ENCODE measurements around the gene CACHD1. TPM values are rescaled to one million over a fixed set of nuclear protein-coding genes. Genes with fewer than 3 reads are reported as not detected.

The CACHD1 gene
- total and polyA plus RNA-seq, 2 donors from 2014 or later = 3.9 to 8.2 TPM

GRCh38 chr1:64516803-64517568 lies 47.1 kb downstream of the CACHD1 start:
- no peak overlapping the region for H3K9ac ChIP-seq (ENCODE audit: low read length in 3 of 3)
- TF ChIP-seq, protein P1, sequence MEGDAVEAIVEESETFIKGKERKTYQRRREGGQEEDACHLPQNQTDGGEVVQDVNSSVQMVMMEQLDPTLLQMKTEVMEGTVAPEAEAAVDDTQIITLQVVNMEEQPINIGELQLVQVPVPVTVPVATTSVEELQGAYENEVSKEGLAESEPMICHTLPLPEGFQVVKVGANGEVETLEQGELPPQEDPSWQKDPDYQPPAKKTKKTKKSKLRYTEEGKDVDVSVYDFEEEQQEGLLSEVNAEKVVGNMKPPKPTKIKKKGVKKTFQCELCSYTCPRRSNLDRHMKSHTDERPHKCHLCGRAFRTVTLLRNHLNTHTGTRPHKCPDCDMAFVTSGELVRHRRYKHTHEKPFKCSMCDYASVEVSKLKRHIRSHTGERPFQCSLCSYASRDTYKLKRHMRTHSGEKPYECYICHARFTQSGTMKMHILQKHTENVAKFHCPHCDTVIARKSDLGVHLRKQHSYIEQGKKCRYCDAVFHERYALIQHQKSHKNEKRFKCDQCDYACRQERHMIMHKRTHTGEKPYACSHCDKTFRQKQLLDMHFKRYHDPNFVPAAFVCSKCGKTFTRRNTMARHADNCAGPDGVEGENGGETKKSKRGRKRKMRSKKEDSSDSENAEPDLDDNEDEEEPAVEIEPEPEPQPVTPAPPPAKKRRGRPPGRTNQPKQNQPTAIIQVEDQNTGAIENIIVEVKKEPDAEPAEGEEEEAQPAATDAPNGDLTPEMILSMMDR (IDR thresholded peaks at IDR 0.05; ENCODE audit: borderline replicate concordance, extremely low read depth, insufficient read depth) = no peak

DNA sequence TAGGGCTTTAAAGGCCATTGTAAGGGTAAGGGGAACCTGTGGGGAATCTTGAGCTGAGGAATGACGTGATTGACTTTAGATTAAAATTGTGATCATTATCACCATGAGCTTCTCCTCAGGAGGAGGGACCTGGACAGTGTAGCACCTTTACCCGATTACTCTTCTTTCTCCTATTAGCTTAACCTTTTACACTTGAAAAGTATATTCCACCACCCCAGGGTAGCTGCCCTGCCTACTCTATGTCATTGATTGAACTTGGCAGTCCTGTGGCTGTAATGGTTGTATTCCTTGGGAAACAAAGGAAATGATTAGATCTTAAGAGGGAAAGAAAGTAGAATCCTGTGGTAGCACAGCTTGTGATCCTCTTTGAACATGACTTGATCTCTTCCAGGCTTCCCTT lies 47.7 kb downstream of the CACHD1 start:
- TF ChIP-seq, protein P1 (IDR thresholded peaks at IDR 0.05; ENCODE audit: borderline replicate concordance, extremely low read depth, insufficient read depth) = no peak
- no peaks in the 10 kb centered on the region for H3K27me3 ChIP-seq (ENCODE audit: control insufficient read depth, insufficient read depth, low read length)

More at GRCh38 chr1:64516803-64517568, 47.1 kb downstream of the CACHD1 start:
- Histone ChIP-seq H3K27me3 (ENCODE audit: control insufficient read depth, insufficient read depth, low read length) (no peaks in the 10 kb centered on the region), H3K9me3 (ENCODE audit: control insufficient read depth in 2 of 3, insufficient read depth in 1 of 3, low read length in 3 of 3) (no peaks in the 10 kb centered on the region), H3K4me3 (ENCODE audit: low read length in 3 of 3) (no peak overlapping the region), H3K4me1 (ENCODE audit: control insufficient read depth in 2 of 3, insufficient read depth in 2 of 3, low read depth in 1 of 3, low read length in 3 of 3) (peaks cover 15 to 33% (median 20%) of the 10 kb centered on the region in 3 donors), H3K36me3 (ENCODE audit: control insufficient read depth in 2 of 3, insufficient read depth in 3 of 3, low read length in 3 of 3) (no peaks in the 10 kb centered on the region), H3K27ac (ENCODE audit: low read depth in 2 of 2, low read length in 2 of 2) (no peak overlapping the region)
- FAIRE-seq (no peak), DNase-seq (no peak)
- intact Hi-C loops (cut with DNase I) = no loop called here

DNA sequence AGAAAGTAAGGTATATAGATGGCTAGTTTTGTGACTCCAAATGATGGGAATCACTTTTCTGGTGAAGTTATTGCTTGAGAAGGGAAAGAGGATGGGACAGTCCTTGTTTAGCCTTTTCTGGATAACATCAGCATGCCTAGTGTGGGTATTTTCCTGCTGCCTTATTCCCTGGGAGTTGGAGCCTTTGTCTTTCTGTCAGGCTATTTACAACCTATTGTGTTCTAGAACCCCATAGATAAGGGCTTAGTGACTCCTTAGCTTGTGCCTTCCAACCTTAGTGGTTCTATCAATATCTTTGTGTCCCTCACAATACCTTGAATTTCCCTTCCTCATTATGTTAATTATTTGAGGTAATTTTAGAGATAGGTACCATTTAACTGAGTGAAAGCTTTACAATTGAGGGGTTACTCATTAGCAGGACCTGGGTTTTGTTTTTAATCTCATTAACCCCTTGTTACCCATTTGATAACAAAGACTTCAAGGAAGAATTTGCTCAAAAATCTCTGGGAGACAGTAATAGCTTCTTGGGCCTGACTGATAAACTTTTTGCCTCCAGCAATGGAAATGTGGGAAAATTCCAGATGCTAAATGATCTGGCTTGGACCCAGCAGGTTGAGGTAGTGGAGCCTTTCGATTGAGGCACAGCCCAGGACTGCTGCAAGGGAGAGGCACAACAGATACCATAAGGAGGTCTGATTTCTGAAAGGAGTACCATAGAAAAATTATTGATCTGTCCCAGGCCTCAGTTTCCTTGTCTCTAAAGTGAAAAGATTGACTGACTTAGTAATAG lies 49.0 kb downstream of the CACHD1 start:
- no peak overlapping the region for H3K9ac ChIP-seq (ENCODE audit: low read length in 3 of 3)
- H3K27ac ChIP-seq (ENCODE audit: low read depth in 2 of 2, low read length in 2 of 2) = no peak overlapping the region
- H3K4me1 ChIP-seq (ENCODE audit: control insufficient read depth in 2 of 3, insufficient read depth in 2 of 3, low read depth in 1 of 3, low read length in 3 of 3) = peaks cover 15 to 28% (median 20%) of the 10 kb centered on the region in 3 donors
- TF ChIP-seq, protein P1 (IDR thresholded peaks at IDR 0.05; ENCODE audit: borderline replicate concordance, extremely low read depth, insufficient read depth) = no peak
- intact Hi-C loops (cut with DNase I) = no loop called here
- H3K4me3 ChIP-seq (ENCODE audit: low read length in 3 of 3) = no peak overlapping the region
- no peaks in the 10 kb centered on the region for H3K9me3 ChIP-seq (ENCODE audit: control insufficient read depth in 2 of 3, insufficient read depth in 1 of 3, low read length in 3 of 3)
- no peaks in the 10 kb centered on the region for H3K36me3 ChIP-seq (ENCODE audit: control insufficient read depth in 2 of 3, insufficient read depth in 3 of 3, low read length in 3 of 3)
- DNase-seq = no peak
- no peaks in the 10 kb centered on the region for H3K27me3 ChIP-seq (ENCODE audit: control insufficient read depth, insufficient read depth, low read length)
- FAIRE-seq = no peak

More for the DNA sequence above, 47.7 kb downstream of the CACHD1 start:
- Histone ChIP-seq H3K4me3 (ENCODE audit: low read length in 3 of 3) (no peak overlapping the region), H3K27ac (ENCODE audit: low read depth in 2 of 2, low read length in 2 of 2) (no peak overlapping the region), H3K36me3 (ENCODE audit: control insufficient read depth in 2 of 3, insufficient read depth in 3 of 3, low read length in 3 of 3) (no peaks in the 10 kb centered on the region), H3K9me3 (ENCODE audit: control insufficient read depth in 2 of 3, insufficient read depth in 1 of 3, low read length in 3 of 3) (no peaks in the 10 kb centered on the region), H3K4me1 (ENCODE audit: control insufficient read depth in 2 of 3, insufficient read depth in 2 of 3, low read depth in 1 of 3, low read length in 3 of 3) (peaks cover 15 to 33% (median 20%) of the 10 kb centered on the region in 3 donors), H3K9ac (ENCODE audit: low read length in 3 of 3) (no peak overlapping the region)
- intact Hi-C loops (cut with DNase I) = no loop called here
- no peak for DNase-seq
- no peak for FAIRE-seq
